HG02642 (cell line): ENCODE measurements around the gene SSH3.
"Not testable (repeated sequence)": the region's sequence is repeated elsewhere in the genome, so short reads cannot be mapped to it uniquely, and the experiment has no call there.

Experiments
- ATAC-seq: cut with Tn5 transposase; IDR thresholded peaks from one replicate; pipeline ENCODE4 v1.9.1; 2021; ENCODE audit warnings: mild to moderate bottlenecking; ENCODE audit not compliant: unreplicated experiment, poor library complexity

Gene SSH3

DNA sequence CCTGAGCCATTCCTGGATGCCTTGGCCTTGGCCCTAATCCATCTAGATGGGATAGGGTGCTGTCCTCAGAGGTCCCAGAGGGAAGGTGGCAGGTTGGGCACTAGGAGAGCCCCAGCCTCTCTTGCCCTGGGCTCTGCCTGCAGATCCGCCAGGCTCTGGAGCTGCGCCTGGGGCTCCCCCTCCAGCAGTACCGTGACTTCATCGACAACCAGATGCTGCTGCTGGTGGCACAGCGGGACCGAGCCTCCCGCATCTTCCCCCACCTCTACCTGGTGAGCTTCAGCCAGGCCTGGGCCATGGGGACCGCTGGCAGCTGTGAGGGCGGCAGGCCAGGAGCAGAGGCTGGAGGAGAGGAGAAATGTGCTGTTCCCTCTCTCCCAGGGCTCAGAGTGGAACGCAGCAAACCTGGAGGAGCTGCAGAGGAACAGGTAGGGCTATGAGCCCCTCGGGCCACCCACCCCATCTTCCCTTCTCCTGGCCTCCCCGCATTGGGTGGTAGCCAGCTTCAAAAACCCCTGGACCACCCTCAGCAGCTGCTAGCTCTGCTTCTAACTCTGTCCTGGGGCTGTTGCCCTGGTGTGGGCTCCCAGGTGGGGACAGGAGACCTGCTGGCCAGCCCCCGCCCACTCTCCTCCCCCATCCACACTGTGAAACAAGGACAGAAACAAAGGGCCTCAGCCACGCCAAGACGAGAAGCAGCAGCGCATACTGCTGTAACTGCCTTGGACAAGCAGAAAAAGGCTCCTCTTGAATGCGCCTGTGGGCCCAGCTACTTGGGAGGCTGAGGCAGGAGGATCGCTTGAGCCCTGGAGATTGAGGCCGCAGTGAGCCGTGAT is 4.9 kb downstream of the SSH3 start:
- no peak for ATAC-seq

DNA sequence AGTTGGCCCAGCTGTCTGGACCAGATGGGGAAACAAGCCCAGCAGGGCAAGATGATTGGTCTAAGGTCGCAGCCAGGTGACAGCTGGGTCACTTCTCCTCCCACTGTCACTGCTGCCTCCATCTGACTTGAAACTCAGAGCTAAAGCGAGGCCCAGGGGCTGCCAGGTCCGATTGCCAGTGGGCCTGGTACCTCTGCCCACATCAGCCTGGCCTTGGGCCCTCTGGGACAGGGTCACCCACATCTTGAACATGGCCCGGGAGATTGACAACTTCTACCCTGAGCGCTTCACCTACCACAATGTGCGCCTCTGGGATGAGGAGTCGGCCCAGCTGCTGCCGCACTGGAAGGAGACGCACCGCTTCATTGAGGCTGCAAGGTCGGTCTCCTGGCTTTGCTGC is 5.8 kb downstream of the SSH3 start:
- ATAC-seq = no peak

GRCh38 chr11:67309661-67310061 is 6.3 kb downstream of the SSH3 start:
- no peak for ATAC-seq

DNA sequence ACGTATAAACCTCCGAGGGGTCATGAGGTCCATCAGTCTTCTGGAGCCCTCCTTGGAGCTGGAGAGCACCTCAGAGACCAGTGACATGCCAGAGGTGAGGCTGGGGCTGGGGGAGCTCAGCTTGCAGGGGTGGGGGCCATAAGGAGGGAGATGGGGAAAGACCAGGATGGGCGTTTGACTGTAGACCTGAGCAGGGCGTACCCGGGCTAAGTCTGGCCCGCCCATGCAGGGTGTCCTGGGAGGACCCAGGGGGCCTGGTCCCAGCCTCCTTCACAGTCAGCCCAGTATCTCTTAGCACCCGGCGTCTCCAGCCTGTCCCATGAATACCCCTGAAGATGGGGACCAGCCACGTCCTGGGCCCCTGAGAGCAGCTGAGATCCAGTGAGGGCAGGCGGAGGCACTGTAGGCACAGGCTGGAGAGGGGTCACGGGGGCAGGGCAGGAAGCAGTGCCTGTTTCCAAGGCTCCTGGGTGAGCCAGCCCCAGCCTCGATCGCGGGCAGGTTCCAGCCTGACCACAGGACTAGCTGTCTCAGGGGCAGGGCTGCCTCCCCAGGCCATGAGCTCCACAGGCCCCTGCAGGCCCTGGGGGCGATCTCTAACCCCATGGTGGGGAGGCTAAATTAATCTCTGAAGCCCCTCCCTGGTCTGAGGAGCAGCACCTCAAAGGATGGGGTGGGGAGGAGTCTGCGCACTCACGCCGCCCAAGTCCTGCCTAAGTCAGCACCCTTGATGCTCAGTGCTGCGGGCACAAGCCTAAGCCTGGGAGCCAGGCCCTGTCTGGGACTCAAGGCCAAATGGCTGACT is 7.1 kb downstream of the SSH3 start:
- no peak for ATAC-seq

DNA sequence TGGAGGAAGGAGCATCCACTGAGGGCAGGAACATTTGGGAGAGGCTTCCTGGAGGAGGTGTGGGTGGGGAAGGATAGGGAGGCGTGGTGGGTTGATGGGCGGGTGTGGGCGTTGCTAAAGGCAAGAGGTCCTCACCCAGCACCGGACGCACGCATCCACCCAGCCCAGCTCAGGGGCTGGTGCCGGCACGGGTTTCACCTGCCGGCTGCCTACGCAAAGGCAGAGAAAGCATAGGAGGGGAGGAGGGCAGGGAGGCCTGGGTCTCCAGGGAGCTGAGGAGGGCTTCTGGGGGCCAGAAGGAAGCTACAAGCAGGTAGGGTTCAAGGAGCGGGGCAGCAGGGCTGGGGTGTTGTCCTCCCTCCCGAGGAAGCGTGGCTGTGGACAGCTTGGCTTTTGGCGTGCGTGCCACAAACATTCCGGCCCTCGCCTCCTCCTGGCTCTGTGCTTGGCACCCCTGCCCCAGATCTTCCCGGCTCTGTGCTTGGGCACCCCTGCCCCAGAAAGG is 7.8 kb downstream of the SSH3 start:
- ATAC-seq = no peak

DNA sequence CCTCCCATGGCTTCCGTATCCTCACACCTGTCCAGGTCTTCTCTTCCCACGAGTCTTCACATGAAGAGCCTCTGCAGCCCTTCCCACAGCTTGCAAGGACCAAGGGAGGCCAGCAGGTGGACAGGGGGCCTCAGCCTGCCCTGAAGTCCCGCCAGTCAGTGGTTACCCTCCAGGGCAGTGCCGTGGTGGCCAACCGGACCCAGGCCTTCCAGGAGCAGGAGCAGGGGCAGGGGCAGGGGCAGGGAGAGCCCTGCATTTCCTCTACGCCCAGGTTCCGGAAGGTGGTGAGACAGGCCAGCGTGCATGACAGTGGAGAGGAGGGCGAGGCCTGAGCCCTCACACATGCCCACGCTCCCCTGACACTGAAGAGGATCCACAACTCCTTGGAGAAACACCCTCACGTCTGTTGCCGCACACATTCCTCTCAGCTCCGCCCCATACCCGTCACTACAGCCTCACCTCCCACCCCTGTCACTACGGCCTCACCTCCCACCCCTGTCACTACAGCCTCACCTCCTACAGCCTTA is 8.3 kb downstream of the SSH3 start:
- no peak for ATAC-seq

GRCh38 chr11:67312187-67313021 is 9.1 kb downstream of the SSH3 start:
- no peak for ATAC-seq

GRCh38 chr11:67313125-67313890 is 10.0 kb downstream of the SSH3 start:
- ATAC-seq = no peak

DNA sequence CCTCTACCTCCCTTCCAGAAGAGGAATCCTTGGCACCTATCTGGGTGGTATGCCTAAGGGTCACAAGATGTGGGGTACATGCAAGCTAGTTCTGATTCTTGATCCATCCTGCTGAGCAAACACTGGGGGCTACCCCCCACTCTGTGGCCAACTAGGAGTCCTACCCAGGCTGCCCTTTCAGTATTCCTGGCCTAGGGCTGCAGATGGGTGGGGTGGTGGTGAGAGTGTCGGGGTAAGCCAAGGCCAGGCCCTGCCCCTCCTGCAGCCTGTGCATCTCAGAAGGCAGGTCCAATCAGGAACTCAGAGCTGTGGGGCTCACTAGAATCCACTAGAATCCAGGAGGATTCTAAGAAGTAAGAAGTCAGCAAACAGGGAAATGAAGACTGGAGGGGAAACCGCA is 10.9 kb downstream of the SSH3 start:
- no peak for ATAC-seq

- ATAC-seq = no peak
These were observed 12.1 kb downstream of the SSH3 start for GRCh38 chr11:67315325-67315909.

DNA sequence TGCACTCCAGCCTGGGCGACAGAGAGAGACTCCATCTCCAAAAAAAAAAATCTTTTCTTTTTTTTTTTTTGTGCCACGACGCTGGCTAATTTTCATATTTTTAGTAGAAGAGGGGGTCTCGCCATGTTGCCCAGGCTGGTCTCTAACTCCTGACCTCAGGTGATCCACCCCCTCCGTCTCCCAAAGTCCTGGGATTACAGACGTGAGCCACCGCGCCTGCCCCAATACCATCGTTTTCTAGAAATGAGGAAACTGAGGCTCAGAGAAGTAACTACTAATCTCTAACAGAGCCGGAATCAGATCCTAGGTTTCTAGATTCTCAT is 13.5 kb downstream of the SSH3 start:
- no peak for ATAC-seq

DNA sequence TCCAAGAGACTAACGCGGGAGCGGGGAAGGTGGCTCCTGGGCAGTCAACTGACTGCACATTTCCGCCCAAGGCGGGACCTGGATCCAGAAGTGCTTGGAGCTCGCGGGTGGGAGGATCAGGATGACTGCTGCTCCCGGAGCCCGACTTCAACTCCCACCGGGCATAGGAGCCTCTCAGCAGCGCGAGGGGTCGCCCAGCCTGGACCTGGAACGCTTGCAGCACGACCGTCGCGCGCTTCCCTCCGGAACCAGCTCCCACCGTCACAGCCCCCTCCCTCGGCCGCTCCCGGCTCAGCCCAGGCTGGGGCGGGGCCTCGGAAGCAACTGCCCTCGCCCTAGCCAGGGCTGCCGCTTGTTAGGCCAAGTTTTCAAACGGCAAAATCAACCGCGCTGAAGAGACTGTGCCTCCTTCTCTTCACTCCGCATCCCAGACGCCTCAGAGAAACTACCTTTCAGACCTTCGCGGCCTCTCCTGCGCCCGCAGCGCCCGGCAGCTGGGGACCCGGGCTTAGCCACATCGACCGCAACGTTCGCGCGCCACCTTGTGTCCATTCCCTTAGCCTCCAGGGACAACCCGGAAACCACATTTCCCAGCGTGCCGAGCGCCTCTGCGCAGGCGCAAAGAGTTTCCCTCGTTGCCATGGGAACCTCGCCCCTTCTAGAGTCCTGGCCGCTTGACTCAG is 14.0 kb downstream of the SSH3 start:
- ATAC-seq = peak; percentile 84

DNA sequence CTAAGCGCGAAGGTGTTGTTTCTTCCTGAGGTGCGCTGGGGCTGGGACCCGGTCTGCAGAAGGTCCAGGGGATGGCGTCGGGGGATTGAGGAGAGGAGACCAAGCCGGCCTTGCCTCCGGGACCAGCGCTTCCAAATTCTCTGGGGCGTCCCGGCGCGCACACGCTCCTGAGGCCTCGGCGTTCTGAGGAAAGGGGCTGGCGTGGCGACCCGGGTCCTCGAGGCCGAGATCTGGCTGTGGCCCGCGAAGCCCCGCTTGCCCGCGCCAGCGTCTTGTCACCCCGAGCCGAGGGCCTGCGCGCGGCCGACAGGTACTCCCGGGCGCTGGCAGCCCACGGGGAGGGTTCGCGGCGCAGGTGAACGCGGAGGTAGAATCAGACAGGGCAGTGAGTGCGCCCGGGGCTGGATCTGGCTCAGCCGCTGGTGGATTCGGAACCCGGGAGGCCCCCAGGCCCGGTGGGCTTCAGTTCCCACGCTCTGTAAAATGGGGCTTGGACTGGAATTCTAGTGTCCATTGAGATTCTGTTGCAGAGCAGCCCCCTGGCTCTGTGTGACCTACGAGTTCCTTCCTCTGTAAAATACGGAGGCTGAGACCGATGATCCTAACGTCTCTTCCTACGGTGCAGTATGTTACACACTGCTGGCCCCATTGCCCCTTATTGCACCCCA is 14.7 kb downstream of the SSH3 start:
- no peak for ATAC-seq

GRCh38 chr11:67318876-67319275 is 15.5 kb downstream of the SSH3 start:
- not testable (repeated sequence) for ATAC-seq

DNA sequence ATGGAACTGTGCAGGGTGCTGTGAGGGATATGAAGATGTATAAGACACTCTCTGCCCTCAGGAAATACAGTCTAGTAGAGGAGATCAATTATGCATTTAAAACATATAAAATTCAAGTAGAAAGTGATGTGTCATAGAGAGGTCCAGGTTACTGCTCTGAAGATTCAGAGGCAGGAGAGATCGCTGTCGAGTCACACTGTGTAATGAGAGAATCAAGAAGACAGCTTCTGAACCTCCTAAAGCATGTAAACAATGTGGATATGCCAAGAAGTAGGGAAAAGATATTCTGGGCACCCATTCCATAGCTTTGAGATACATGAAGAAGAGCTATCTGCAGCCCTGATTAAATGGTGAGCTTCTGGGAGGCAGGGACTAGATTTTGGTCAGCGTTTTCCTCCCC is 16.7 kb downstream of the SSH3 start:
- no peak for ATAC-seq

DNA sequence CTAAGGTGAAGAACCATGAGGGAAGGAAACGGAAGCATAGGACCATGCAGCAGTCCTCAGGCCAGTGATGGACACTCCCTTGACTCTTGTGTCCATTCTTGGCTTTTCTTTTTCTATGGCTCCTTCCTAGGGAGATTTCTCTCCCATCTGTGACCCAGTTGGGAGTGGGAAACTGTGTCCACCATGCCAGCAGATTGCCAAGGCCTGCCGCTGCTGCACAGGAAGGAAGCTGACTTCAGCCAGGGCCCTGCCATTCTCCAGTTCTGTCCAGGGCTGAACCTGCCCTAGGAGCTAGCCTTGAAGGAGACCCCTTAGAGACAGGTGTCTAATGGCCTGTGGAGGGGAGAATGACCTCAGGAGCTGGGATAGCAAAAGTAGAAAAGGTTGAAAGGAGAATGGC is 17.4 kb downstream of the SSH3 start:
- ATAC-seq = no peak

DNA sequence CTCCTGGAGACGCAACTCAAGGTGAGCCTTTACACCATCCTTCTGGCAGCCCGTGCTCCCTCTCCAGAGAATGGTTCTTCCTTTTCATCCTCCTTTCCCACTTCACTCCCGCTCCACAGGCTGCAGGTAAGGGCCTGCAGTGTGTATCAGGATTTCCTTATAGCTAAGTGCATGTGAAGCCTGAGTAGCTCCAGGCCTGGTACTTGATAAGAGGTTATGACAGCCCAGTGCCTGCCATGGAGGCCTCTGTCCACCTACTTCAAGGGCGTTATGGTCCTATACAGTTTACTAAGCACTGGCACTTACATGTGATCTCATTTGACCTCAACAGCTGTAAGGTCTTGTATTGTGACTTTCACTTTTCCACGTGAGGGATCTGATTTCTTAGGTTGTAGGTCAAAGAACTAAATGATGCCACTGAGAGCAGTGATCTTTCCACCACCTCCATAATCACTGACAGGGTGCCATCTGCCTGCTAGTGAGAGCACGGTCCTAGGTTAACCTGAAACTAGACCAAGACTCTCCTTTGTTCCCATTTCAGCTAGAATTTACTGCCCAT is 18.1 kb downstream of the SSH3 start:
- no peak for ATAC-seq

GRCh38 chr11:67322049-67322448 is 18.7 kb downstream of the SSH3 start:
- no peak for ATAC-seq
